IPS DF 6.9 (cell line): ENCODE measurements around the gene FAM118A.
"Not testable (repeated sequence)": the region's sequence is repeated elsewhere in the genome, so short reads cannot be mapped to it uniquely, and the experiment has no call there.

ENCODE experiments used
- DNase-seq: peaks from one replicate; pipeline ENCODE4 v3.0.0-alpha.2; 2013; ENCODE audit warnings: low read depth, low spot score
- H3K27ac ChIP-seq: one replicate; pipeline ENCODE4 v1.5.1; 2013; ENCODE audit warnings: low read length, control low read depth
- H3K27me3 ChIP-seq: 2 replicates; pipeline ENCODE4 v1.6.1; 2013; ENCODE audit warnings: mild to moderate bottlenecking, low read length; ENCODE audit not compliant: control insufficient read depth, insufficient read depth
- H3K36me3 ChIP-seq: 2 replicates; pipeline ENCODE4 v1.6.1; 2013; ENCODE audit warnings: low read length; ENCODE audit not compliant: control insufficient read depth, insufficient read depth
- H3K4me1 ChIP-seq: 2 replicates; pipeline ENCODE4 v1.6.1; 2013; ENCODE audit warnings: low read length; ENCODE audit not compliant: control insufficient read depth, insufficient read depth
- H3K4me3 ChIP-seq: 2 replicates; pipeline ENCODE4 v1.5.1; 2013; ENCODE audit warnings: mild to moderate bottlenecking, low read length
- H3K9me3 ChIP-seq: 2 replicates; pipeline ENCODE4 v1.6.1; 2013; ENCODE audit warnings: low read length, inconsistent platforms; ENCODE audit not compliant: control insufficient read depth, insufficient read depth
- WGBS: extraction: QIAGEN DNeasy Blood & Tissue Kit; methylation state at CpG from one replicate; pipeline ENCODE4 v1.1.7; 2013; ENCODE audit warnings: mixed read lengths, missing lambda C conversion rate; ENCODE audit not compliant: insufficient read length, insufficient coverage; 5-methylcytosine and 5-hydroxymethylcytosine counted together

The FAM118A gene

GRCh38 chr22:45295004-45295403 lies 14.7 kb upstream of the FAM118A start:
- not testable (repeated sequence) for H3K4me1 ChIP-seq, H3K27ac ChIP-seq, DNase-seq, H3K36me3 ChIP-seq, H3K4me3 ChIP-seq, H3K27me3 ChIP-seq, H3K9me3 ChIP-seq
- WGBS, result no CpG with 5 or more reads among the region's 6 CpGs

- Histone ChIP-seq H3K36me3 (no peaks in the 10 kb centered on the region), H3K4me3 (no peak overlapping the region), H3K9me3 (no peaks in the 10 kb centered on the region), H3K27me3 (no peaks in the 10 kb centered on the region), H3K4me1 (peaks cover 5% of the 10 kb centered on the region), H3K27ac (no peak overlapping the region)
- no peak for DNase-seq
- WGBS, result no CpG with 5 or more reads among the region's 9 CpGs
Measured at GRCh38 chr22:45295492-45295891, 14.2 kb upstream of the FAM118A start.

GRCh38 chr22:45296628-45297297 lies 13.0 kb upstream of the FAM118A start:
- Histone ChIP-seq H3K36me3 (no peaks in the 10 kb centered on the region), H3K27ac (no peak overlapping the region), H3K4me1 (peaks cover 5% of the 10 kb centered on the region; the same call in 1 of the 2 replicates), H3K9me3 (no peaks in the 10 kb centered on the region), H3K4me3 (no peak overlapping the region), H3K27me3 (no peaks in the 10 kb centered on the region)
- WGBS, result no CpG with 5 or more reads among the region's 13 CpGs
- no peak for DNase-seq

GRCh38 chr22:45298934-45299505 lies 10.7 kb upstream of the FAM118A start:
- Histone ChIP-seq H3K9me3 (no peaks in the 10 kb centered on the region), H3K27ac (no peak overlapping the region), H3K36me3 (no peaks in the 10 kb centered on the region), H3K27me3 (no peaks in the 10 kb centered on the region), H3K4me3 (no peak overlapping the region), H3K4me1 (peaks cover 5% of the 10 kb centered on the region; the same call in 1 of the 2 replicates)
- WGBS, result no CpG with 5 or more reads among the region's 15 CpGs
- DNase-seq, result no peak

- no CpG with 5 or more reads among the region's 8 CpGs for WGBS
- no peak for DNase-seq
- no peak overlapping the region for H3K4me3 ChIP-seq
- no peaks in the 10 kb centered on the region for H3K36me3 ChIP-seq
- peaks cover 5% of the 10 kb centered on the region; the same call in 1 of the 2 replicates for H3K4me1 ChIP-seq
- no peaks in the 10 kb centered on the region for H3K27me3 ChIP-seq
- H3K9me3 ChIP-seq, result no peaks in the 10 kb centered on the region
- H3K27ac ChIP-seq, result no peak overlapping the region
Measured at GRCh38 chr22:45302751-45303150, 7.0 kb upstream of the FAM118A start.

GRCh38 chr22:45303181-45303580 lies 6.6 kb upstream of the FAM118A start:
- Histone ChIP-seq H3K4me1 (peaks cover 5% of the 10 kb centered on the region; the same call in 1 of the 2 replicates), H3K27me3 (no peaks in the 10 kb centered on the region), H3K9me3 (no peaks in the 10 kb centered on the region), H3K4me3 (no peak overlapping the region), H3K36me3 (no peaks in the 10 kb centered on the region), H3K27ac (no peak overlapping the region)
- no CpG with 5 or more reads among the region's 7 CpGs for WGBS
- DNase-seq, result no peak

- H3K4me3 ChIP-seq, result no peak overlapping the region
- peaks cover 1% of the 10 kb centered on the region for H3K4me1 ChIP-seq
- H3K36me3 ChIP-seq, result no peaks in the 10 kb centered on the region
- no peaks in the 10 kb centered on the region for H3K9me3 ChIP-seq
- no peak overlapping the region for H3K27ac ChIP-seq
- no peak for DNase-seq
- WGBS, result no CpG with 5 or more reads among the region's 6 CpGs
- no peaks in the 10 kb centered on the region for H3K27me3 ChIP-seq
Measured at GRCh38 chr22:45304971-45305370, 4.8 kb upstream of the FAM118A start.

- no peaks in the 10 kb centered on the region for H3K27me3 ChIP-seq
- H3K36me3 ChIP-seq, result no peaks in the 10 kb centered on the region
- H3K27ac ChIP-seq, result no peak overlapping the region
- H3K9me3 ChIP-seq, result no peaks in the 10 kb centered on the region
- H3K4me3 ChIP-seq, result no peak overlapping the region
- no peak for DNase-seq
- H3K4me1 ChIP-seq, result peaks cover 1% of the 10 kb centered on the region
- WGBS, result no CpG with 5 or more reads among the region's 6 CpGs
Measured at GRCh38 chr22:45305456-45306075, 4.2 kb upstream of the FAM118A start.

- H3K36me3 ChIP-seq, result no peaks in the 10 kb centered on the region
- H3K4me3 ChIP-seq, result no peak overlapping the region
- no peak for DNase-seq
- no peaks in the 10 kb centered on the region for H3K27me3 ChIP-seq
- peaks cover 1% of the 10 kb centered on the region for H3K4me1 ChIP-seq
- WGBS, result no CpG with 5 or more reads among the region's 9 CpGs
- no peaks in the 10 kb centered on the region for H3K9me3 ChIP-seq
- H3K27ac ChIP-seq, result no peak overlapping the region
Measured at GRCh38 chr22:45306139-45306538, 3.6 kb upstream of the FAM118A start.

- no peaks in the 10 kb centered on the region for H3K27me3 ChIP-seq
- H3K36me3 ChIP-seq, result no peaks in the 10 kb centered on the region
- H3K4me3 ChIP-seq, result no peak overlapping the region
- no peaks in the 10 kb centered on the region for H3K9me3 ChIP-seq
- no CpG with 5 or more reads among the region's 6 CpGs for WGBS
- no peak overlapping the region for H3K27ac ChIP-seq
- no peak for DNase-seq
- H3K4me1 ChIP-seq, result peaks cover 1% of the 10 kb centered on the region
Measured at GRCh38 chr22:45308391-45308956, 1.3 kb upstream of the FAM118A start.
